Left lobe of liver (tissue), 2 donors: Measurements from ENCODE around the gene TRIM77. TPM values are rescaled to one million over a fixed set of nuclear protein-coding genes. Genes with fewer than 3 reads are reported as not detected.
A peak's percentile ranks its signal among the peaks of the same experiment; 100 is the strongest.
"Not testable (repeated sequence)": the region's sequence is repeated elsewhere in the genome, so short reads cannot be mapped to it uniquely, and the experiment has no call there.

ENCODE experiments used
- ATAC-seq: fragments of 200-7000 bp; cut with Tn5 transposase; one replicate; pipeline ENCODE4 v1.9.1; 2020; ENCODE audit warnings: mild to moderate bottlenecking, moderate library complexity
- DNase-seq: peaks from one replicate; pipeline ENCODE4 v3.0.0-alpha.2; 2020; ENCODE audit warnings: low spot score
- total RNA-seq: library from RNA; stranded (reverse); gene quantifications from one replicate; pipeline ENCODE4 v1.2.1, GENCODE V29; 2021
- donor health status: DM: no; HTN: no; CAD: no; lungs with moderate emphysema.
- donor health status: DM: no; HTN: yes; CAD: no.

The TRIM77 gene, protein sequence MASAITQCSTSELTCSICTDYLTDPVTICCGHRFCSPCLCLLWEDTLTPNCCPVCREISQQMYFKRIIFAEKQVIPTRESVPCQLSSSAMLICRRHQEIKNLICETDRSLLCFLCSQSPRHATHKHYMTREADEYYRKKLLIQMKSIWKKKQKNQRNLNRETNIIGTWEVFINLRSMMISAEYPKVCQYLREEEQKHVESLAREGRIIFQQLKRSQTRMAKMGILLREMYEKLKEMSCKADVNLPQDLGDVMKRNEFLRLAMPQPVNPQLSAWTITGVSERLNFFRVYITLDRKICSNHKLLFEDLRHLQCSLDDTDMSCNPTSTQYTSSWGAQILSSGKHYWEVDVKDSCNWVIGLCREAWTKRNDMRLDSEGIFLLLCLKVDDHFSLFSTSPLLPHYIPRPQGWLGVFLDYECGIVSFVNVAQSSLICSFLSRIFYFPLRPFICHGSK
- not detected for total RNA-seq

DNA sequence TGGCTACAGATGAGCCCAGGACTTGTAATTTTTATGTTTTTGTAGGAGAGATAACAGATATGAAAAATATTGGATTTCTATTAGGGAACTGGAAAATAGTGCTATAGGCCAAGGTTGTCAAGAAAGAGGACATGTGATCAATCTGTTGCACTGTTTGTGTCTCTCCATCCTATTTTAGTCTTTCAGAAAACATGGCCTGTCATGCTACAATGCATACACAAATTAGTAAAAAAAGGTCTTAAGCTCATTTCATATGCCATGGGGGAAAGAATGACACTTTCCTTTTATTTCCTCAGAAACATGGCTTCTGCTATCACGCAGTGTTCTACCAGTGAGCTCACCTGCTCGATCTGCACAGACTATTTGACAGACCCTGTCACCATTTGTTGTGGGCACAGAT, at the start of gene TRIM77:
TSS of gene TRIM77 (plus strand) at position 301 of the 400 bp plus-strand sequence. CDS start at position 301, 0 bp downstream.
- not testable (repeated sequence) for ATAC-seq, DNase-seq

DNA sequence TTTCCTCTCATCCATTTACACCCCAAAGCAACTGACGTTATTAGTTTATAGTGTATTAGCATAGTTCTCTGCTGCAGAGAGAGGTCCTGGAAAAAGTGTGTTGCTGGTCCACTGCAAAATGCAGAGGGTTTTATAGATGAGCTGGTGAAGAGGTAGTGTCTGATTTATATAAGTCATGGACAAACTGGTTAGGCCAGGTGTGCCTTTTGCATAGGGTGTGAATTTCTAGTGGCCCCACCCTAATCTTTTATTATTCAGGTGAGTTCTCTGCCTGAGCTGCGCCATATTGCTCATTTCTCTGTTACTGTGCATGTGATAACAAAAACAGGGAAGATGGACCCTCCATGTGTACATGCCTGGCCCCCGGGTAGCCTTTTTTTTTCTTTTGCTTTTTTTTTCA, 43.1 kb upstream of the TRIM77 start:
- DNase-seq: no peak
- ATAC-seq: no peak

DNA sequence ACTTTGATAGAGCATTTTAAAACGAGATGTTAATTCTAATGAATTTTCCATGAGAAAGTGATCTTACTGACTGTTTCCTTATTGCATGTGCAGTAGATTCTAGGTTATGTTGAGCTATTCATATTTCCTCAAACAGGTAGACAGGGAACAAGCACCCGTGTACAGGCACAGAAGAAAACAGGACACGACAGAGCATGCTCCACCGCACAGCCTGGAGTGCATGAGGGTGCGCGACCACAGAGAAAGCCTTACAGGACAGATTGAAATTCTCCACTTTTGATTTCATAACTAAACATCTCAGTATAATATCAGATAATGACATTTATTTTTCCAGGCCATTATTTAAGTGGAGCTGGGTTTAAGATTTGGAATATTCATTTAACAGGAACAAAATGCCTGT, 41.9 kb upstream of the TRIM77 start:
- ATAC-seq, DNase-seq: not testable (repeated sequence)

DNA sequence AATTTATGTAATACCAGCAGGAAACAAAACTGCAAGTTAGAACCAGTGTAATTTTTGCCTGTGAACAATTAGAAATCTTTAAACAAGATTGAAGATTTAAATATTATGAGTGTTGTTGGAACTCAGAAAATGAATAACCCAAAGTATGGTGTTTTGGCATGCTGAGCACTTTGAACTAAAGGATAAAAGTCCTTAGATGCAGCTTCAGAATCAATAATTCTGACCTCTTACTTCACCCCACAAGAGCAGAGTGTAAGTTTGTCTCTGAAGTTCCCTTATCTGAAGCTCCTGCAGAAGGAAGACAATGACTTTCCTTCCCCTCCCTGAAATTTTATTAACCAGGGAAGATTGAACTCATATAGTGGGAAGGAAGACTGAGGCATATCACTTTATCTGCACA, 40.5 kb upstream of the TRIM77 start:
- not testable (repeated sequence) for DNase-seq
- ATAC-seq: peak; percentile 87

DNA sequence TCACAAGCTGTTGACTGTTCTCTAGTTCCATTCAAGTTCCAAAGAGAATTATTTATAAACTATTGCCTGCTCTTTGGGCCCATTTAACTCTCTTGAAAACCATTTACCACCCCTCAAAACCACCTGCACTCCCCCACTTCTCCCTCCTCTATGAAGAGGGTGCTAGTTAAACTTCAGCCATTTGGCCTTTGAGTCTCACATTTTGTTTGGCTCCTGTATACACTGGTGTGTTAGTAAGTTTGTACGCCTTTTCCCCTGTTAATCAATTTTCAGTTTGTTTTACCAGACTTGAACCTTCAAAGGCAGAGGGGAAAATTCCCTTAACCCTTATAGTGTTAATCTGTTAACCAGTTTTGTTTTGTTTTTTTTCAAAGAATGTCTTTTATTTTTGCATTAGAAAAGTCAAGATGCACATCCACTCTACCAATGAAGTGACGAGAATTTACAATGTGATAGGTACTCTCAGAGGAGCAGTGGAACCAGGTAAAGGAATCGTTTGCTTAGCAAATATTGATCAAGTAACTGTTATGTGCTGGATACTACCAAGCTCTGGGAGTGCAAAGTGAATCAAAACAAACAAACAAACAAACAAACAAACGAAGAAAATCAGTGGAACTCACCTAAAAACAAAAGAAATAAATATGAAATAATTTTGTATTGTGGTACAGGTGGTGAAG, 40.0 kb upstream of the TRIM77 start:
- peak; percentile 61 for ATAC-seq
- not testable (repeated sequence) for DNase-seq

DNA sequence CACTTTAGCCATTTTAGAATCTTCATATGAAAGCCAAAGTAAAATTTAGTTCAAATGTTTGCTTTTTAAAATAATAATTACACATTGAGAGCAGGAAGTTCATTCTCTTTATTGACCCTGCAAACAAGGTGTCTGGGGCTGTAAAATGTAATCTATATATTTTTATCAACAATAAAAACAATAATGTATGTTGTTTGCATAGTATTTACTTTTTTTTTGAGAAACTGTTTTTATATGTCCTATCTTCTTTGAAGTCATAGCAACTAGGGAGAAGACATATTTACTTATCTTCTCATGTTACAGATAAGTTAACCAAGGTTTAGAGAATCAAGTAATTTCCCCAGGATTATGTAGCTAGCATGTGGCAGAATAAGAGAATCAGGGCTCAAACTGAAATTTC, 37.6 kb upstream of the TRIM77 start:
- ATAC-seq, DNase-seq: not testable (repeated sequence)

DNA sequence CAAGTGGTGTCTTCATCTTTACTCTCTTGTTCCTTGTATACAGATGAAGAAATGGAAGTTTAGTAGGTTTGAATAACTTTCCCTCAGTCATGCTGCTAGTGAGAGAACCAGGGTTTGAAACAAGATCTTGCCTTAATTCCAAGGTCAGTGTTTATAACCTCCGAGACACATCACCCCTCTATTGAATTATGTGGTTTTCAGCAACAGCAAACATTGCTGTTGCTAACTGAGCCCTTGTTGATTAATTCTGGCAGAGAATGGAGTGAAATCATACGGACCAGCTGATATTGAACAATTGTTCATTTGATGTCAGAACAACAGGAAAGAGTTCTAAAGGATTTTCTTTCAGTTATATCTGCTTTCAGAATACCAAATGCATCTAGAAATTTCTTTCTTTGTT, 36.7 kb upstream of the TRIM77 start:
- not testable (repeated sequence) for DNase-seq, ATAC-seq

DNA sequence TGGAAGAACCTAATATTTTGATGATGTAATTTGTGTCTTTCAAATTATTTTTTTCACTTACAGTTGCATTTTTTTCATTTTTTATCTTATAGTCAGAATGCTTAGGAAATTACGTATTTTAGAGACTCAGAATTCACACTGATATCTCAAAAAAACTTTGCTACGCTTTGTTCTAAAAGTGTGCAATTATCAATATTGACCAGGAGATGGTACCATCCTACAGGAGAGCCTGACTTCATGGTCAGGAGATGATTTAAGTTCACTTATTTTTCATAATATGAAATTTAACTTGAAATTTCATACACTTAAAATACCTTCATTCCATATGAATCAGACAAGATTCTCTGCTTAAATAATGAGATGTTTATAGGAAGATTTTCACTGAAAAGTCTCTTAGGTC, 34.7 kb upstream of the TRIM77 start:
- not testable (repeated sequence) for DNase-seq
- ATAC-seq: peak; percentile 55

DNA sequence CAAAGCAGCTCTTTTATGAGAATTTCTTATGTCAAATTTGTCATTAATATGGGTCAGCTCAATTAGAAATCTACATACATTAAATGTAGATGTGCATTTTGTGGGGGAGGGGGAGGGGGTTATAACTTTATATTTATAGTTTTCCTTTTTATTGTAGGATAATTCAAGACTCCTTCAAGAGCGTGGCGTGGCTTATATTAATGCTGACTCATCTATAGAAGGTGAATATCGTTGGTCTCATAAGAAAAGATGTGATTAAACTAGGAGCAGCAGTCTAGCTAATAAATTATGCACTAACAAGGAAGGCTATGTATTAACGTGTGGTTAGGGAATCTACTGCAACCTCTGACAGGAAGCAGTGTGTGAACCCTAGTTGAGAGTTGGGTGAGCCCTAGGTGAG, 34.2 kb upstream of the TRIM77 start:
- ATAC-seq, DNase-seq: not testable (repeated sequence)

DNA sequence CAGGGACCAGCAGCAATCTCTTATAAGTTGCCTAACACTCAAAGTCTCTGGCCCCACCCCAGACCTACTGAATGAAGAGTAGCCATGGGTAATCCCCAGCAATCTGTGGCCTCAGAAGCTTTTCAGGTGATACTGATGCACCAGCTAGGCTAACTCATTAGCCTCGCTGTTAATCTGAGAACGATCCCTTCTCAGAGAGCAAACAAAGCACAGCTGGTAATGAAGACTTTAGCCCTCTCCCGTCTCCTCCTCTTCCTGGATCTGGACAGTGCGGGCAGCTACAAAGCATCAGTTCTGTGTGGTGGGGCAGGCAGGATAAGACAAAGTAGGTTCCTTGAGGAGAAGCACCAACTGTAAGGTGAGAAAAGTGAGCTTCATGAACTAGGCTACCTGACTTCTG, 3.0 kb upstream of the TRIM77 start:
- DNase-seq, ATAC-seq: not testable (repeated sequence)

DNA sequence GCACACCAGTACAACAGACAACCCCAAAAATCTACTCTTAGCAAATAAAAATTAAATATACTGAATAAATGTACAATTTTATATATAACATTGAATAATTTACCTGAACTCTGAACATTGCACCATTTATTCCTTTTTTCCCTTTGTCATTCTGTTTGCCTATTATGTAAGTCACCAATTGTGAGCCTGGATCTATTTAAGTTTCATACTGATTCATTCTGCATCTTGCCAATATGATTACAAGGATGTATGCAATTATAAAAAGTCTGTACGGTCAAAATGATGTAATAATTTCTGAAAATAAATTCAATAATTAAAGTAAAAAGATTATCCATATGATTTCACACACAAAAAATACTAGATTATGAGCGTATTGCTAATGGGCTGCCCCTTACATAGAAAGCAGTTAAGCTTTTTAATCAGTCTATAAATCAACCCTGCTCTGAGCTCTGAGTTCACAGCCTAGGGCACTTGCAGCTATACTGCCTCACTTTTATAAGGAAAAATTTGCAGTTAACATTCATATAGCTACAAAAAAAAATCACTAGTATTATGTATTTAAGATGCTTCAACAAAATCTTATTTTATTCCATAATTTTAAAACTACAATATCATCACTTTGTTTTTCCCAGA, 14.9 kb downstream of the TRIM77 start:
- not testable (repeated sequence) for DNase-seq, ATAC-seq

DNA sequence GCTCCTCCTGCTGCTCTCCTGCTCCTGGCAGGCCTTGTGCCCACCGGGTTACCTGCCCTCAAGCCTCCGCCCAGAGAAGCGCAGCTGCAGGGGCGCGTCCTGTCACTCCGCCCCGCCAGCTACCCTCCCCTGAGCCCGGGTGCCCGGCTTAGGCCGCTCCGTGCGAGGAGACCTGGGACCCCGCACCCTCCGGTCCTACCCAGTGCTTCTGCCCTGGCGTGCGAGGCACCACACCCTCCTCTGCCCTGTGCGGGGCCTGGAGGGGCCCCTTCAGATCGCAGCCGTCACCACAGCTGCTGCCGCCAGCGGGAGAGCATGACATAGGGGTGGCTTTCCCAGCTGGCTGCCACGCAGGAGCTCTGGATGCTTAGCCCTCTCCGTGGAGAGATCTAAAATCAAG, 20.1 kb downstream of the TRIM77 start:
- ATAC-seq, DNase-seq: not testable (repeated sequence)

DNA sequence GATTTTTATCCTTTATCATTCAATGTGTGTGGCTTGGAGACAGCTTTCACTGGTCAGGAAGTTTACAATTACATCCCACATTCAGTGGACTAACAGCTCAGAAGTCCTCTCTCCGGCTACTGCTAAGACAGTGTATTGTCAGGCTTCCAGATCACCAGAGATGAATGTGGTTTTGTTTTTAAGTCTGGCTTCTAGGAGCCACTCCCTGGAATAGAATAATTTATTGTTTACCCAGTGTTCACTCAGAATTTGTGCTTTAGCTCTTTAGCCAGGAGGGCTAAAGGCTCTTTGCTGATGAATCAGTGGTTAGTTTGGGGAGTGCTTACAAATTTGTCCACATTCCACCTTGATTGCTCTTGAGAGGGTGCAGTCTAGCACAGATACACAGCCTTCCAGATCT, 26.5 kb downstream of the TRIM77 start:
- DNase-seq: no peak
- ATAC-seq: no peak

DNA sequence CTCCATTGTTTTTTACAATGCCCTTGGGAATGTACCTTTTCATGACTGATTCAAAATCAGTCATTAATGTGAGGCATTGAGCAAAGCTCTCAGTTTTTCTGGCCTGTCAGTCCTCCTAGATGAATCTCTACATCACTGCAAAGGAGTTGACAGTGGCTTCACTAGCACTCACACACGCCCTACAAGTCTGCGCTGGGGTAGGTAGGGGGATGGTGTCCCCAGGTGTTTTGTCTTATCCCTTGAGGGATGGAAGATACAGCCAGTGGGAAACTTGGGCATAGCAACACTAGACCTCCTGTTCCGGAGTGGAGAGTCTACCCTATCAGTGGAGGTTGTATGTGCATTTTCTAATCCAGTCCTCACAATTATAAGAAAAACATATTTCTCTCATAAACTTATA, 27.0 kb downstream of the TRIM77 start:
- DNase-seq: no peak

DNA sequence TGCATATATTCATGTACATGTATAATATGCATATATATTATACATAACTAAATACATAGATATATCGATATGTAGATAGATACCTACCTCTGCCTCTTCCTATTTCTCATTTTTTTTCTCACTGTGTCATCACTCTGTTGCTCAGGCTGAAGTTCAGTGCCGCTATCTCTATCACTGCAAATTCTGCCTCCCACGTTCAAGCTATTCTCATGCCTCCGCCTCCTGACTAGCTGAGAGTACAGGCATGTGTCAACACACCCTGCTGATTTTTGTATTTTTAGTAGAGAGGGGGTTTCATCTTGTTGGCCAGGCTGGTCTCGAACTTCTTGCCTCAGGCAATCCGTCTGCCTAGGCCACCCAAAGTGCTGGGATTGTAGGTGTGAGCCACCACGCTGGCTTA, 31.3 kb downstream of the TRIM77 start:
- ATAC-seq, DNase-seq: not testable (repeated sequence)

More for the DNA sequence above, 27.0 kb downstream of the TRIM77 start:
- ATAC-seq: no peak

DNA sequence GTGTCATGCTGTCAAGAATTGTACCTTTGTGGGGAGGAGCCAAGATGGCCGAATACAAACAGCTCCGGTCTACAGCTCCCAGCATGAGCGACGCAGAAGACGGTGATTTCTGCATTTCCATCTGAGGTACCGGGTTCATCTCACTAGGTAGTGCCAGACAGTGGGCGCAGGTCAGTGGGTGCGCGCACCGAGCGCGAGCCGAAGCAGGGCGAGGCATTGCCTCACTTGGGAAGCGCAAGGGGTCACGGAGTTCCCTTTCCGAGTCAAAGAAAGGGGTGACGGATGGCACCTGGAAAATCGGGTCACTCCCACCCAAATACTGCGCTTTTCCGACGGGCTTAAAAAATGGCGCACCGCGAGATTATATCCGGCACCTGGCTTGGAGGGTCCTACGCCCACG, 34.1 kb downstream of the TRIM77 start:
- not testable (repeated sequence) for DNase-seq, ATAC-seq

DNA sequence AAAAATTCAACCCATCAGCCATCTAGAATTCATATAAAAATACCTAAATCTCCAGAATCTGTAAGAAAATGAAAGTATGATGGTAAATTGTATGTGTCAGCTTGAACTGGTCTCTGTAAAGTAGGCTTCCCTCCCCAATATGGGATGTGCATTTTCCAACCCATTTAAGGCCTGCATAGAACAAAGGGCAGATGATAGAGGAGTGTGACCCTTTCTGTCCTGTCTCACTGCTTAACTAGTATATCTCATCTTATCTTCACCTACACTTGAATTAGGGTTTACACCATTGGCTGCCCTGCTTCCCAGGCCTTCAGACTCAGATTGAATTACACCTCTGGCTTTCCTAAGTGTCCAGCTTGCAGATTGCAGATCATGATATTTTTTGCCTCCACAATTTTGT, 40.7 kb downstream of the TRIM77 start:
- not testable (repeated sequence) for ATAC-seq, DNase-seq
